Mesenteric fat pad (tissue), 1 donor: ENCODE data around the gene MTF1. TPM values are rescaled to one million over a fixed set of nuclear protein-coding genes. Genes with fewer than 3 reads are reported as not detected.

Experiments
- DNase-seq: peaks from one replicate; pipeline ENCODE4 v3.0.0-alpha.2; 2020; ENCODE audit warnings: low spot score
- total RNA-seq: library from RNA; stranded (reverse); fragmentation: NEBNext Ultra II Directional; extraction: Animal tissue kit (Norgen Biotek cat#: 25700); gene quantifications from one replicate; pipeline ENCODE4 v1.2.1, GENCODE V29; 2021
- donor health status: DM: yes; HTN: yes; CAD: no.

The MTF1 gene
- total RNA-seq, 1 donor from 2014 or later, result 34.1 TPM

GRCh38 chr1:37868466-37868865 lies 9.1 kb upstream of the MTF1 start:
- no peak for DNase-seq

DNA sequence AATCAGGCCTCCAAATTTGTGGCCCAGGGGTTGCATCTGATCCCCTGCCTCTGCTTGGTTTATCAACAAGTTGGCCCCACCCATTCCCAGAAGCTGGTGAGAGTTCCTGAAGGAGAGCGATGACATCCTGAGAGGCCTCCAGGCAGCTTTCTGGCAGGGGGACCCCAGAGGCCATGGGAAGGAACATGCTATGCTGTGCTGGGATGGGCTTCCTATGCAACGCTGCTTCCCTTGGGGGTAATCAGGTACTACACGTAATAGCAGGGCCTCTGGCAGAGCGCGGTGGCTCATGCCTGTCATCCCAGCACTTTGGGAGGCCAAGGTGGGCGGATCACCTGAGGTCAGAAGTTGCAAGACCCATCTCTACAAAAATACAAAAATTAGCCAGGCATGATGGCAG lies 8.4 kb upstream of the MTF1 start:
- no peak for DNase-seq

DNA sequence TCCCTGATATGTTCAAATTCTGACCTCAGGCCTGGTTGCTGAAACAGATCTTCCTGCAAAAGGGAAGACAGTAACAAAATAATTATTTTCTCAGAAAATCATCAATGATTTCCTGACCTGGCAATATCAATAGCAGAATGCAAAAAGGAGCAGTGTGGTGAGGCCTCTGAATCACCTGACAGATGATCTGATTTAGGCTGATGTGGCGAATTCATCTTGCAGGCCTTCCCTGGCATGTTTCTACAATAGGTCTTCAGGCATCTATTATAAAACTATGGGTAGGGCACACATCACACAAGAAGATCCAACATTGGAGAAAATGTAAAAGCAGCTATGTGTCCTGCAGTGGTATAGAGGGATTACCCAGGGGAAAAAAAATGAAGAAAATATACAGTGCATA lies 7.1 kb upstream of the MTF1 start:
- no peak for DNase-seq

GRCh38 chr1:37865348-37866120 lies 6.1 kb upstream of the MTF1 start:
- no peak for DNase-seq

GRCh38 chr1:37862330-37862729 lies 2.9 kb upstream of the MTF1 start:
- no peak for DNase-seq

- no peak for DNase-seq
These were observed 1.8 kb upstream of the MTF1 start for GRCh38 chr1:37861151-37861550.

- no peak for DNase-seq
These were observed 914 bp upstream of the MTF1 start for GRCh38 chr1:37860346-37860666.

GRCh38 chr1:37858931-37859506 lies 373 bp downstream of the MTF1 start:
- no peak for DNase-seq

GRCh38 chr1:37854406-37854805 lies 5.0 kb downstream of the MTF1 start:
- DNase-seq, result no peak

- no peak for DNase-seq
These were observed 6.2 kb downstream of the MTF1 start for GRCh38 chr1:37853157-37853556.

DNA sequence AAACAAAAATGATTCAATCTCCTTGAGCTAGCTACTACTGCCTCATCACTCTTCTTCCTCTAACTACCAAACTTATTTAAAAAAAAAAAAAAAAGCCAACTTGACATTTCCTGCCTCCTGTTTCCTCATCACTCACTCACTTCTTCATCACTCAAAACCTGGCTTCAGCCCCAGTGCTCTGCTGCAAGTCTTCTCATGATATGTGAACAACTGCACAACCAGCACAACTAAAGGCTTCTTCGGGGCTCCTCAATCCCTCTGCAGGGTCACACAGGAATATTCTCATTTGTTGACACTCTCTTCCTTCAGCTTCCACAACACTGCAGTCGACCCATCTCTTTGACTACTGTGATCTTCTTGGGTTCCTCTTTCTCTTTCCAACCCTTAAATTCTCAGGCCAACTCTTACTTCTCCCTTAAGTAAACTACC lies 7.6 kb downstream of the MTF1 start:
- no peak for DNase-seq

GRCh38 chr1:37851262-37851661 lies 8.1 kb downstream of the MTF1 start:
- DNase-seq, result no peak

DNA sequence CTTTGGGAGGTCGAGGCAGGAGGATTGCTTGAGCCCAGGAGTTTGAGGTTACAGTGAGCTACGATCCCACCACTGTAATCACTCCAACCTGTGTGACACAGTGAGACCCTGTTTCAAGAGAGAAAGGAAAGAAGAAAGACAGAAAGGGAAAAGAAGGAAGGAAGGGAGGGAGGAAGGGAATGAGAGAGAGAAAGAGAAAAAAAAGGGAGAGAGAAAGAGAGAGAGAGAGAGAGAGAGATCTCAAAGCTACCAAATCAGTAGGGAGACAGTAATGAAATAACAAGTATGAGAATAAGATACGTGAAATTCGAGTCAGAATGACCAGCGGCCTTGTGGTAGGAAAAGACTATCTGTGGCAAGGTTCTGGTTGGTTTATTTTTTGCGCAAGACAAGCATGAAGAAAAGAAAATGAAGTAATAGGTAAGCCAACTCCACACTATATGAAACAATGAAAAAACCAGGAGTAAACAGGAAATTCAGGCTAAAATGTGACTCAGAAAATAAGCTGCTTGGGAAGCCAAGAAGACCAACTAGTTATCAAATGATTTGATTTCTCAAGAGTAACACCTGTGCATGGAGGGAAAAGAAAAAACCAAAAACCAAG lies 8.9 kb downstream of the MTF1 start:
- no peak for DNase-seq

DNA sequence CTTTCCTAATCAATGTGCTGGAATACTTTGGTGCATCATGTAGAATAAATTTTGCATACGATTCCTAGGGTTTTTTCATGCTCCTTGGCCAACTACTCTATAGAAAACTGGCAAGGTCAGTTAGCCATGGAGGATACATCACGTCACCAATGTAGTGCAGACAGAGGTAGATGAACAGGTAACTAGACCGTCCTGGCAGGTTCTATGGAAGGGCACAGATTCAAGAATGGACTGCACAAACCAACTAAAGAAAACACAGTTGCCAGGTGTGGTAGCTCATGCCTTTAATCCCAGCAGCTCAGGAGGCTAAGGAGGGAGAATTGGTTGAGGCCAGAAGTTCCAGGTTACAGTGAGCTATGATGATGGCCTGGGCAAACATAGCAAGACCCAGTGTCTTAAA lies 9.9 kb downstream of the MTF1 start:
- no peak for DNase-seq

- DNase-seq, result no peak
These were observed 12.6 kb downstream of the MTF1 start for GRCh38 chr1:37846647-37847339.

- no peak for DNase-seq
These were observed 13.6 kb downstream of the MTF1 start for GRCh38 chr1:37845786-37846185.

DNA sequence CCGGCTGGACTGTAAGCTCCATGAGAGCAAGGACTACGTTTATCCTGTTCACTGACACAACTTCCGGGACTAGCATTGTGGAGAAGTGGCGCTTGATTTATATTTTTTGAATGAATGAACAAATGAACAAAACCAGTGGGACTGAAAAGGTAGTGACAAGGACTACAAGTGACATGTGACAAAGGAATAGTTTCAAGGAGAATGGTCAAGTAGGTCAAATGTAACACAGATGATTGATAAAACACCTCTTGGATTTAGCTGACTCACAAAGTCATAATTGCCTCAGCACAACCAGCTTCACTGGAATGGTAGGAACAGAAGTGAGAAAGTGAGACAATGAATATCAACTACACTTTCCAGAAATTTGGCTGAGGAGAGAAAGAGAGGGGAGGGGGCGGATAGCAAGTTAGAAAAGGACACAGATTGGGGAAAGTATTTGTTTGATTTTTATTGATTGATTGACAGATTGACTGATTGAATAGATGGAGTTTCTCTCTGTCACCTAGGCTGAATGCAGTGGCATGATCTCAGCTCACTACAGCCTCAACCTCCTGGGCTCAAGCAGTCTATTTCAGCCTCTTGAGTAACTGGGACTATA lies 14.2 kb downstream of the MTF1 start:
- no peak for DNase-seq

GRCh38 chr1:37844536-37844935 lies 14.9 kb downstream of the MTF1 start:
- no peak for DNase-seq

DNA sequence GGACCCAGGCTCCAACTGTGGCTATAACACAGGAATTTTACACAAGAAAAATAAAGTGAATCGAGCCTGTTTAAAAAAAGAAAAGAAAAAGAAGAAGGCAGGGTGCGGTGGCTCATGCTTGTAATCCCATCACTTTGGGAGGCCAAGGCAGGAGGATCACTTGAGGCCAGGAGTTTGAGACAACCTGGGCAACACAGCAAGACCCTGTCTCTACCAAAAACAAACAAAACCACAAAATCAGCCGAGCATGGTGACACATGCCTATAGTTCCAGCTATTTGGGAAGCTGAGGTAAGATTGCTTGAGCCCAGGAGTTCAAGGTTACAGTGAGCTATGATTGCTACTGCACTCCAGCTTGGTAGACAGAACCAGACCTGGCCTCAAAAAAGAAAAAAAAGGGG lies 17.7 kb downstream of the MTF1 start:
- DNase-seq, result no peak

GRCh38 chr1:37840711-37841110 lies 18.7 kb downstream of the MTF1 start:
- no peak for DNase-seq

- no peak for DNase-seq
These were observed 19.7 kb downstream of the MTF1 start for GRCh38 chr1:37839676-37840075.

DNA sequence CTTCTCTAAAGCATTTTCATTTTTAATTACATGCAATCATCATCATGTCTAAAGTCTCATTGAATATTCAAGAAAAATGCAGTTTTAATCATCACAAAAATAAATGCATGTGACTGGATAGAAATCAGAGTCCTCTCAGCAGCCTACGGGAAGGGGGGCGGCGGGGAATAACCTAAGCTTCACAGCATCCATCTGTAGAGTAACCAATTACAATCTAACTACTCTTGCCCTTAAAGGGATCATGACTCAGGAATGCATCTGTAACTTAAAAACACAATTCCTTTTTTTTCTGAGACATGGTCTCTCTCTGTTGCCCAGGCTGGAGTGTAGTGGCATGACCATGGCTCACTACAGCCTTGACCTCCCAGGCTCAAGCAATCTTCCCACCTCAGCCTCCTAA lies 22.6 kb downstream of the MTF1 start:
- DNase-seq, result no peak
